SK-N-SH (cell line): ENCODE measurements around the gene CTCFL.

Experiments
- CTCF ChIP-seq: fragments of 200-600 bp; sonication (generic); IDR thresholded peaks from 2 replicates; pipeline ENCODE4 v1.6.1; 2017; ENCODE audit warnings: antibody characterized with exemption, mild to moderate bottlenecking, moderate library complexity
- EP300 ChIP-seq, 2 experiments: IDR thresholded peaks; 2 replicates each; pipeline versions ENCODE4 v1.4.0 to v1.6.1; 2012; ENCODE audit warnings: borderline replicate concordance in 1 of 2, low read depth in 1 of 2, low read length in 1 of 2
- EZH2phosphoT487 ChIP-seq: fragments of 200-600 bp; sonication (generic); IDR thresholded peaks from 2 replicates; pipeline ENCODE4 v1.6.1; 2017; ENCODE audit warnings: low read depth, mixed run types, mild to moderate bottlenecking, antibody characterized with exemption, moderate library complexity, borderline replicate concordance
- FOXJ3 ChIP-seq: sonication (generic); formaldehyde crosslinking; IDR thresholded peaks from 2 replicates; pipeline ENCODE4 v1.5.1; 2020; ENCODE audit warnings: mild to moderate bottlenecking, missing genetic modification reagents
- JUND ChIP-seq: IDR thresholded peaks from 2 replicates; pipeline ENCODE4 v1.4.0; 2012
- MXI1 ChIP-seq: IDR thresholded peaks from 2 replicates; pipeline ENCODE4 v1.6.1; 2012; ENCODE audit warnings: mild to moderate bottlenecking, low read depth, low read length, improper control_type of control experiment
- NRF1 ChIP-seq: IDR thresholded peaks from 2 replicates; pipeline ENCODE4 v1.6.1; 2012; ENCODE audit warnings: low read depth, mild to moderate bottlenecking, low read length
- RAD21 ChIP-seq: IDR thresholded peaks from 2 replicates; pipeline ENCODE4 v1.6.1; 2012; ENCODE audit warnings: mild to moderate bottlenecking, low read length
- RXRA ChIP-seq: IDR thresholded peaks from 2 replicates; pipeline ENCODE4 v1.4.0; 2012; ENCODE audit warnings: low read depth, mild to moderate bottlenecking, borderline replicate concordance
- TAF1 ChIP-seq: IDR thresholded peaks from 2 replicates; pipeline ENCODE4 v1.6.1; 2012; ENCODE audit warnings: low read depth, mild to moderate bottlenecking, low read length, moderate library complexity, borderline replicate concordance
- TF ChIP-seq, protein P1 (sequence below): IDR thresholded peaks from 2 replicates; pipeline ENCODE4 v1.6.1; 2012; ENCODE audit warnings: mild to moderate bottlenecking, low read depth, low read length, moderate library complexity
- TF ChIP-seq, protein P2 (sequence below): IDR thresholded peaks from 2 replicates; pipeline ENCODE4 v1.4.0; 2012; ENCODE audit warnings: low read depth, borderline replicate concordance

DNA sequence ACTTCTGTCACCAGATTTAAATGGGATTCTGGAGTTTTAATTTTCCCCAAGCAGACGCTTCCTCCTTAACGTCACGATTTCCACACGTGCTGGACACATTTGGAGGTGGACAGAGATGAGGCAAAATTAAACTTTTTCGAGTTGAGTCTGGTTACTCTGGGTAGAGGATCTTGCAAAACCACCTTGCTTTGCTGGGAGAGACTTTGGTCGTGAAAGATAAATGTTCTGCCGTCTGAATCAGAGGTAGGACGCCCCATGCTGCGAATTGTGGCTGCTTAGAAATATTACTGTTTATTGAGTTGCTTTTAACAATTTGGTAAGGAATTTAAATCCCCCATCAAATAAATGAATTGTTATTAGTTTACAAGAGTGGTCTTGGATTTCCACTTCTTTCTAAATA, 46.8 kb downstream of the CTCFL start:
- TF ChIP-seq CTCF = no peak
- TF ChIP-seq, protein P1, sequence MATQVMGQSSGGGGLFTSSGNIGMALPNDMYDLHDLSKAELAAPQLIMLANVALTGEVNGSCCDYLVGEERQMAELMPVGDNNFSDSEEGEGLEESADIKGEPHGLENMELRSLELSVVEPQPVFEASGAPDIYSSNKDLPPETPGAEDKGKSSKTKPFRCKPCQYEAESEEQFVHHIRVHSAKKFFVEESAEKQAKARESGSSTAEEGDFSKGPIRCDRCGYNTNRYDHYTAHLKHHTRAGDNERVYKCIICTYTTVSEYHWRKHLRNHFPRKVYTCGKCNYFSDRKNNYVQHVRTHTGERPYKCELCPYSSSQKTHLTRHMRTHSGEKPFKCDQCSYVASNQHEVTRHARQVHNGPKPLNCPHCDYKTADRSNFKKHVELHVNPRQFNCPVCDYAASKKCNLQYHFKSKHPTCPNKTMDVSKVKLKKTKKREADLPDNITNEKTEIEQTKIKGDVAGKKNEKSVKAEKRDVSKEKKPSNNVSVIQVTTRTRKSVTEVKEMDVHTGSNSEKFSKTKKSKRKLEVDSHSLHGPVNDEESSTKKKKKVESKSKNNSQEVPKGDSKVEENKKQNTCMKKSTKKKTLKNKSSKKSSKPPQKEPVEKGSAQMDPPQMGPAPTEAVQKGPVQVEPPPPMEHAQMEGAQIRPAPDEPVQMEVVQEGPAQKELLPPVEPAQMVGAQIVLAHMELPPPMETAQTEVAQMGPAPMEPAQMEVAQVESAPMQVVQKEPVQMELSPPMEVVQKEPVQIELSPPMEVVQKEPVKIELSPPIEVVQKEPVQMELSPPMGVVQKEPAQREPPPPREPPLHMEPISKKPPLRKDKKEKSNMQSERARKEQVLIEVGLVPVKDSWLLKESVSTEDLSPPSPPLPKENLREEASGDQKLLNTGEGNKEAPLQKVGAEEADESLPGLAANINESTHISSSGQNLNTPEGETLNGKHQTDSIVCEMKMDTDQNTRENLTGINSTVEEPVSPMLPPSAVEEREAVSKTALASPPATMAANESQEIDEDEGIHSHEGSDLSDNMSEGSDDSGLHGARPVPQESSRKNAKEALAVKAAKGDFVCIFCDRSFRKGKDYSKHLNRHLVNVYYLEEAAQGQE = no peak
- no peak for TF ChIP-seq NRF1
- TF ChIP-seq, protein P2, sequence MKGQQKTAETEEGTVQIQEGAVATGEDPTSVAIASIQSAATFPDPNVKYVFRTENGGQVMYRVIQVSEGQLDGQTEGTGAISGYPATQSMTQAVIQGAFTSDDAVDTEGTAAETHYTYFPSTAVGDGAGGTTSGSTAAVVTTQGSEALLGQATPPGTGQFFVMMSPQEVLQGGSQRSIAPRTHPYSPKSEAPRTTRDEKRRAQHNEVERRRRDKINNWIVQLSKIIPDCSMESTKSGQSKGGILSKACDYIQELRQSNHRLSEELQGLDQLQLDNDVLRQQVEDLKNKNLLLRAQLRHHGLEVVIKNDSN = no peak
- no peak for TF ChIP-seq JUND
- no peak for TF ChIP-seq EP300 (IDR thresholded peaks at IDR 0.05; ENCODE audit: borderline replicate concordance in 1 of 2, low read depth in 1 of 2, low read length in 1 of 2)
- no peak for TF ChIP-seq RAD21
- TF ChIP-seq TAF1 = no peak
- no peak for TF ChIP-seq MXI1
- TF ChIP-seq EZH2phosphoT487 = no peak
- TF ChIP-seq FOXJ3 (CRISPR knock-in tag) = no peak
- TF ChIP-seq RXRA = no peak
